IMR-90 (cell line): ENCODE data around the gene GADL1. TPM values are rescaled to one million over a fixed set of nuclear protein-coding genes. Genes with fewer than 3 reads are reported as not detected.

Experiments
- ATAC-seq: fragments of 200-7000 bp; cut with Tn5 transposase; 2 replicates; pipeline ENCODE4 v1.9.1; 2020; ENCODE audit warnings: low read depth, mild to moderate bottlenecking, moderate library complexity
- BruUV-seq: library from RNA; stranded (reverse); fragments of 400-500 nt; replicated peaks from 2 replicates; lab custom pipeline; 2021; lab: Mats Ljungman, UMichigan
- CTCF ChIA-PET: fragments of 300-600 bp; formaldehyde crosslinking; extraction: SDS; loops from one replicate; lab custom pipeline; 2021; ENCODE audit warnings: antibody characterized with exemption; lab: Yijun Ruan, JAX
- POLR2A ChIA-PET: fragments of 300-600 bp; sonication (Branson Sonifier 250); formaldehyde crosslinking; loops from one replicate; lab custom pipeline; 2022; ENCODE audit warnings: antibody characterized with exemption; ENCODE audit not compliant: unreplicated experiment; lab: Charles Lee
- DNase-seq: peaks from one replicate; pipeline ENCODE4 v3.0.0; 2013
- H2AFZ ChIP-seq: replicated peaks from 2 replicates; pipeline ENCODE3; 2013; ENCODE audit warnings: low read length, mild to moderate bottlenecking; ENCODE audit not compliant: poor library complexity
- H2AK5ac ChIP-seq: 2 replicates; pipeline ENCODE4 v1.6.1; 2013; ENCODE audit warnings: low read depth, low read length, inconsistent platforms
- H2AK9ac ChIP-seq: replicated peaks from 2 replicates; pipeline ENCODE3; 2013; ENCODE audit warnings: mild to moderate bottlenecking, low read depth, low read length, moderate library complexity; ENCODE audit not compliant: poor library complexity
- H2BK120ac ChIP-seq: 2 replicates; pipeline ENCODE4 v1.6.1; 2013; ENCODE audit warnings: low read depth, low read length, inconsistent platforms
- H2BK15ac ChIP-seq: 3 replicates; pipeline ENCODE4 v1.6.1; 2013; ENCODE audit warnings: low read depth, low read length, inconsistent platforms
- H2BK20ac ChIP-seq: 2 replicates; pipeline ENCODE4 v1.6.1; 2013; ENCODE audit warnings: low read depth, mild to moderate bottlenecking, inconsistent platforms, low read length, moderate library complexity
- H2BK5ac ChIP-seq: 2 replicates; pipeline ENCODE4 v1.6.1; 2013; ENCODE audit warnings: mild to moderate bottlenecking, low read depth, low read length, inconsistent platforms; ENCODE audit not compliant: poor library complexity, severe bottlenecking
- H3K14ac ChIP-seq: replicated peaks from 2 replicates; pipeline ENCODE4 v1.6.1; 2013; ENCODE audit warnings: low read depth, low read length, inconsistent platforms
- H3K18ac ChIP-seq: 2 replicates; pipeline ENCODE4 v1.6.1; 2013; ENCODE audit warnings: low read depth, low read length, control low read depth
- H3K23ac ChIP-seq: 2 replicates; pipeline ENCODE4 v1.6.1; 2013; ENCODE audit warnings: low read depth, low read length, inconsistent platforms
- H3K27ac ChIP-seq: 2 replicates; pipeline ENCODE4 v1.5.1; 2013; ENCODE audit warnings: mild to moderate bottlenecking, control low read depth, low read length; ENCODE audit not compliant: insufficient read depth
- H3K27me3 ChIP-seq: 2 replicates; pipeline ENCODE4 v1.6.1; 2013; ENCODE audit warnings: low read length; ENCODE audit not compliant: control insufficient read depth, insufficient read depth
- H3K36me3 ChIP-seq: 2 replicates; pipeline ENCODE4 v1.6.1; 2013; ENCODE audit warnings: low read length, mixed read lengths; ENCODE audit not compliant: control insufficient read depth, insufficient read depth
- H3K4ac ChIP-seq: 2 replicates; pipeline ENCODE4 v1.6.1; 2013; ENCODE audit warnings: low read depth, low read length, inconsistent platforms
- H3K4me1 ChIP-seq: 2 replicates; pipeline ENCODE4 v1.6.1; 2013; ENCODE audit warnings: low read length, mixed read lengths; ENCODE audit not compliant: control insufficient read depth, insufficient read depth
- H3K4me2 ChIP-seq: 2 replicates; pipeline ENCODE4 v1.6.1; 2013; ENCODE audit warnings: low read depth, mild to moderate bottlenecking, control low read depth, low read length, moderate library complexity
- H3K4me3 ChIP-seq: 2 replicates; pipeline ENCODE4 v1.5.1; 2013; ENCODE audit warnings: low read depth, mild to moderate bottlenecking, control low read depth, low read length, moderate library complexity; ENCODE audit not compliant: insufficient read depth
- H3K56ac ChIP-seq: 2 replicates; pipeline ENCODE4 v1.6.1; 2013; ENCODE audit warnings: low read length, inconsistent platforms; ENCODE audit not compliant: insufficient read depth; ENCODE audit errors: extremely low read depth
- H3K79me1 ChIP-seq, 2 experiments: 2 replicates each; pipeline ENCODE4 v1.6.1; 2013; ENCODE audit warnings: low read length in 2 of 2, inconsistent platforms in 1 of 2, low read depth in 1 of 2
- H3K9ac ChIP-seq: 2 replicates; pipeline ENCODE4 v1.6.1; 2013; ENCODE audit warnings: low read depth, low read length, control low read depth
- H3K9me1 ChIP-seq: 2 replicates; pipeline ENCODE4 v1.6.1; 2013; ENCODE audit warnings: low read length, inconsistent platforms; ENCODE audit not compliant: insufficient read depth
- H3K9me3 ChIP-seq: 2 replicates; pipeline ENCODE4 v1.6.1; 2013; ENCODE audit warnings: low read length; ENCODE audit not compliant: control insufficient read depth, insufficient read depth
- H4K20me1 ChIP-seq: 2 replicates; pipeline ENCODE4 v1.6.1; 2013; ENCODE audit warnings: low read length, inconsistent platforms; ENCODE audit not compliant: insufficient read depth
- H4K5ac ChIP-seq: 2 replicates; pipeline ENCODE4 v1.6.1; 2013; ENCODE audit warnings: mild to moderate bottlenecking, low read depth, low read length, control low read depth
- H4K8ac ChIP-seq, 2 experiments: 2 replicates each; pipeline ENCODE4 v1.6.1; 2013; ENCODE audit warnings: low read depth in 2 of 2, low read length in 2 of 2, control low read depth in 1 of 2, inconsistent platforms in 1 of 2
- H4K91ac ChIP-seq: 2 replicates; pipeline ENCODE4 v1.6.1; 2013; ENCODE audit warnings: low read depth, low read length, inconsistent platforms; ENCODE audit not compliant: insufficient read depth
- dilution Hi-C: fragments of 300-500 bp; cut with HindIII; formaldehyde crosslinking; loops from one replicate; pipeline ENCODE4 v1.14.3; 2018; ENCODE audit warnings: low sequenced_read_pairs; ENCODE audit not compliant: unreplicated experiment
- in situ Hi-C: fragments of 300-500 bp; cut with MboI; formaldehyde crosslinking; loops from 3 replicates; pipeline ENCODE4 v1.14.3; 2019; ENCODE audit warnings: low sequenced_read_pairs, inconsistent platforms, mixed read lengths
- intact Hi-C: fragments of 100-400 bp; cut with micrococcal nuclease; formaldehyde crosslinking; loops from 2 replicates; pipeline ENCODE4 v1.10.0; 2022
- polyA plus RNA-seq, 3 experiments: library from polyadenylated mRNA; depleted of rRNA; stranded (reverse); fragments of >200 nt; gene quantifications; 2 replicates each; pipeline ENCODE4 v1.2.3, GENCODE V29; 2012; ENCODE audit warnings: low replicate concordance in 1 of 3
- total RNA-seq: library from RNA; depleted of rRNA; stranded (reverse); fragments of >200 nt; gene quantifications from 2 replicates; pipeline ENCODE4 v1.2.3, GENCODE V29; 2012
- TF ChIP-seq, protein P1 (sequence below): fragments of 150-350 bp; IDR thresholded peaks from 2 replicates; pipeline ENCODE4 v1.6.1; 2017; ENCODE audit warnings: mild to moderate bottlenecking, antibody characterized with exemption, low read length, low read depth

Gene GADL1
- total and polyA plus RNA-seq, 2 of the 4 experiments (the other 2 are of a cell fraction): not detected

DNA sequence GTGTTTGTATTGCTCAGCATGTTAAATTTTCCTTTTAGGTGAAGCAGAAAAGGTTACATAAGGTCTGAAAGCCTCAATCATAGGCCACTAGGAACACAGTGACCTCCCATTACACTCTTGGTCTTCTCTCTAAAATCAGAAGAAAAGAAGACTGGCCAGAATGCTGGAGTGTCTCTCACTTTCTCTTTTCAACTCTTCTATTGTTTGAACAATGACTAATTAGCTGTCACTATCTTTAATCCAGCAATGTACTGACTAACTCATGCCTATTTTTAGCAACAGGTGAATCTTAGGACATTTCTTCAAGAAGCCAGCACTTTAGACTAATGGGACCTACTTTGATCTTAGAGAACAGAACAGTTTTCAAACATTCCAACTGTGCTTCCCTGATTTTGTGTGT is 145.2 kb downstream of the GADL1 start:
- no peak overlapping the region for H3K14ac ChIP-seq
- H3K18ac ChIP-seq: no peak overlapping the region
- H3K9me1 ChIP-seq: no peaks in the 10 kb centered on the region
- H4K5ac ChIP-seq: no peak overlapping the region
- H3K4me3 ChIP-seq: no peak overlapping the region
- H3K4ac ChIP-seq: no peak overlapping the region
- H3K23ac ChIP-seq: 0 out of 2 replicates have a peak overlapping the region, but pooled peaks have one; percentile 23
- no peaks in the 10 kb centered on the region for H3K27me3 ChIP-seq
- no peaks in the 10 kb centered on the region for H3K9me3 ChIP-seq
- TF ChIP-seq, protein P1, sequence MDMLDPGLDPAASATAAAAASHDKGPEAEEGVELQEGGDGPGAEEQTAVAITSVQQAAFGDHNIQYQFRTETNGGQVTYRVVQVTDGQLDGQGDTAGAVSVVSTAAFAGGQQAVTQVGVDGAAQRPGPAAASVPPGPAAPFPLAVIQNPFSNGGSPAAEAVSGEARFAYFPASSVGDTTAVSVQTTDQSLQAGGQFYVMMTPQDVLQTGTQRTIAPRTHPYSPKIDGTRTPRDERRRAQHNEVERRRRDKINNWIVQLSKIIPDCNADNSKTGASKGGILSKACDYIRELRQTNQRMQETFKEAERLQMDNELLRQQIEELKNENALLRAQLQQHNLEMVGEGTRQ: no peak
- no peak overlapping the region for H2BK120ac ChIP-seq
- ATAC-seq (no peak), DNase-seq (no peak)
- no peak overlapping the region for H2AFZ ChIP-seq
- H3K56ac ChIP-seq: no peak overlapping the region
- no peak overlapping the region; the same call in 1 of the 2 replicates for H2AK5ac ChIP-seq
- CTCF ChIA-PET: interaction anchor here (1.6 to 2.0 kb wide), 2 partner anchors 641 to 707 kb away, joined by 3 to 12 read pairs; no protein-coding TSS in a partner anchor
- 0 out of 2 replicates have a peak overlapping the region, but pooled peaks have one; percentile 53 for H2BK20ac ChIP-seq
- no peak overlapping the region for H2AK9ac ChIP-seq
- no peaks in the 10 kb centered on the region for H3K36me3 ChIP-seq
- BruUV-seq: no TSS peak
- H3K27ac ChIP-seq: no peak overlapping the region
- no peak overlapping the region for H3K4me2 ChIP-seq
- peak overlapping the region in 1 of 2 experiments; percentile 67; a peak in 1 of 4 replicates for H4K8ac ChIP-seq
- H4K91ac ChIP-seq: no peak overlapping the region
- no peaks in the 10 kb centered on the region for H4K20me1 ChIP-seq
- no peak overlapping the region for H2BK15ac ChIP-seq
- no peaks in the 10 kb centered on the region for H3K79me1 ChIP-seq
- intact Hi-C loops: loop anchor here (2.0 to 10.0 kb wide), 2 partner anchors 204 to 636 kb away; no protein-coding TSS in a partner anchor
- no peak overlapping the region for H2BK5ac ChIP-seq
- H3K4me1 ChIP-seq: peaks cover 7% of the 10 kb centered on the region
- H3K9ac ChIP-seq: no peak overlapping the region
- dilution Hi-C loops: no loop called here
- POLR2A ChIA-PET: no interaction called here
- in situ Hi-C loops: no loop called here
